Urinary bladder (tissue), 4 donors: ENCODE results near the gene OR52B2. TPM values are rescaled to one million over a fixed set of nuclear protein-coding genes. Genes with fewer than 3 reads are reported as not detected.

Experiments used
- DNase-seq: peaks from one replicate; pipeline ENCODE4 v3.0.0-alpha.2; 2015; ENCODE audit errors: extremely low spot score
- H3K27ac ChIP-seq: one replicate; pipeline ENCODE4 v1.5.1; 2013; ENCODE audit warnings: low read depth, mild to moderate bottlenecking, moderate library complexity
- H3K36me3 ChIP-seq: one replicate; pipeline ENCODE4 v1.6.1; 2013; ENCODE audit warnings: mild to moderate bottlenecking, moderate library complexity; ENCODE audit not compliant: insufficient read depth
- H3K4me1 ChIP-seq: one replicate; pipeline ENCODE4 v1.6.1; 2013; ENCODE audit warnings: mild to moderate bottlenecking, moderate library complexity; ENCODE audit not compliant: insufficient read depth
- H3K4me3 ChIP-seq: one replicate; pipeline ENCODE4 v1.5.1; 2013; ENCODE audit warnings: low read depth, low read length
- WGBS: extraction: QIAGEN DNeasy Blood & Tissue Kit; methylation state at CpG from one replicate; pipeline ENCODE4 v1.1.7; 2013; 5-methylcytosine and 5-hydroxymethylcytosine counted together
- polyA plus RNA-seq: library from polyadenylated mRNA; stranded (reverse); fragments of 200-250 nt; gene quantifications from one replicate; pipeline ENCODE4 v1.2.3, GENCODE V29; 2013
- total RNA-seq: library from RNA; depleted of rRNA; stranded (reverse); fragments of >200 nt; gene quantifications from one replicate; pipeline ENCODE4 v1.2.3, GENCODE V29; 2014
- donor health status: healthy with polysubstance abuse.
- donor health status: healthy.

The OR52B2 gene
- total RNA-seq (not detected), polyA plus RNA-seq (not detected)

DNA sequence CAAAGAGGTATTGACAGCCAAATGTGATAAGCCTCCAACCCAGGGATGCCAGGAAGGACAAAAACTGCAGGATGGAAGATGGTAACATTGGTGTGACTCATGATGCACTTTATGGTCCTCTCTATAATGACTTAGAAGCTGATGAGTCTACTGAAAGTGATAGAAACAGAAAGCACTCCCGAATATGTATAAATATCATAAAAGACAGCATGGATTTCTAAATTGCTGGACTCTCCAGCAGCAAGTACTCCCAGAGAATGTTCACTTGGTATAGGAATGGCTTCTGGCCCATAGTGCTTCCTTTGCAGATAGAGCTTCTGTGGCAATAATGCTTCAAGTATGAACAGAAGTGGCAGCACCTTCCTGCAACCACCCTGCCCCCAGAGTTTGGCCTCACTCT lies at the start of gene OR52B2:
Gene OR52B2 (minus strand): TSS at position 101 of the 400 bp plus-strand sequence. CDS start 0 bp downstream, at position 101.
- no peak for DNase-seq
- Histone ChIP-seq H3K4me1 (no peaks in the 10 kb centered on the region), H3K4me3 (no peak within 1 kb of the TSS), H3K27ac (no peak within 1 kb of the TSS), H3K36me3 (peaks cover 1% of the 10 kb centered on the region)
- 83% methylated on average over 1 of the region's 1 CpG for WGBS

- Histone ChIP-seq H3K27ac (no peak overlapping the region), H3K4me3 (no peak overlapping the region), H3K36me3 (peaks cover 5% of the 10 kb centered on the region), H3K4me1 (no peaks in the 10 kb centered on the region)
- no peak for DNase-seq
- 57% methylated on average over 2 of the region's 2 CpGs for WGBS
These were observed 49.2 kb upstream of the OR52B2 start for GRCh38 chr11:6219359-6219758.

- Histone ChIP-seq H3K36me3 (peaks cover 5% of the 10 kb centered on the region), H3K4me1 (no peaks in the 10 kb centered on the region), H3K27ac (no peak overlapping the region), H3K4me3 (no peak overlapping the region)
- DNase-seq = no peak
- 93% methylated on average over 19 of the region's 19 CpGs for WGBS
These were observed 47.6 kb upstream of the OR52B2 start for GRCh38 chr11:6217722-6218121.

DNA sequence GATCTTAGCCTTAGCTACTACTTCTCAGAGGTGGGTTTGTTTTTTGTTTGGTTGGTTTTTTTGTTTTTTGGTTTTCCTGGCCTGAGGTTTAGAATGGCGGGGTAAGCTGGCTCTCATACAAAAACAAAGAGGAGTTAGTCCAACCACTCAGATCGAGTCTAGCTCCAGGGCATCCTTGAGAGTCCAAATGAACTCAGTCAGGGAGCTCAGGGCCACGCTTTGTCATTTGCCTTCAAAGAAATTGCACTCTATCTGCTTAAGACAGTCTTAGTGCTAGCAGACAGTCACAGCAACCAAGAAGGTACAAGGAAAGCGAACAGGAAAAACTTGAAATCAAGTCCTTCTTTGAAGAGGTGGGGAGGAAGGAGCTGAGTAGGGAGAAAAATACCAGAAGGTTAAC lies 46.4 kb upstream of the OR52B2 start:
- H3K4me3 ChIP-seq = no peak overlapping the region
- peaks cover 5% of the 10 kb centered on the region for H3K36me3 ChIP-seq

GRCh38 chr11:6214530-6214929 lies 44.4 kb upstream of the OR52B2 start:
- WGBS = 97% methylated on average over 10 of the region's 10 CpGs

More for the DNA sequence above, 46.4 kb upstream of the OR52B2 start:
- H3K4me1 ChIP-seq = no peaks in the 10 kb centered on the region
- no peak for DNase-seq
- H3K27ac ChIP-seq = no peak overlapping the region
- 93% methylated on average over 4 of the region's 4 CpGs for WGBS

GRCh38 chr11:6210274-6210955 lies 40.3 kb upstream of the OR52B2 start:
- DNase-seq = no peak
- H3K27ac ChIP-seq = no peak overlapping the region
- H3K4me3 ChIP-seq = no peak overlapping the region
- WGBS = 97% methylated on average over 9 of the region's 9 CpGs
- no peaks in the 10 kb centered on the region for H3K4me1 ChIP-seq
- peaks cover 5% of the 10 kb centered on the region for H3K36me3 ChIP-seq

More at GRCh38 chr11:6214530-6214929, 44.4 kb upstream of the OR52B2 start:
- peaks cover 11% of the 10 kb centered on the region for H3K36me3 ChIP-seq
- no peaks in the 10 kb centered on the region for H3K4me1 ChIP-seq
- no peak overlapping the region for H3K4me3 ChIP-seq
- no peak overlapping the region for H3K27ac ChIP-seq
- no peak for DNase-seq

GRCh38 chr11:6209801-6210200 lies 39.7 kb upstream of the OR52B2 start:
- no peak overlapping the region for H3K27ac ChIP-seq
- H3K4me1 ChIP-seq = no peaks in the 10 kb centered on the region
- no peak overlapping the region for H3K4me3 ChIP-seq
- no peak for DNase-seq
- H3K36me3 ChIP-seq = peaks cover 5% of the 10 kb centered on the region
- WGBS = 96% methylated on average over 12 of the region's 12 CpGs

DNA sequence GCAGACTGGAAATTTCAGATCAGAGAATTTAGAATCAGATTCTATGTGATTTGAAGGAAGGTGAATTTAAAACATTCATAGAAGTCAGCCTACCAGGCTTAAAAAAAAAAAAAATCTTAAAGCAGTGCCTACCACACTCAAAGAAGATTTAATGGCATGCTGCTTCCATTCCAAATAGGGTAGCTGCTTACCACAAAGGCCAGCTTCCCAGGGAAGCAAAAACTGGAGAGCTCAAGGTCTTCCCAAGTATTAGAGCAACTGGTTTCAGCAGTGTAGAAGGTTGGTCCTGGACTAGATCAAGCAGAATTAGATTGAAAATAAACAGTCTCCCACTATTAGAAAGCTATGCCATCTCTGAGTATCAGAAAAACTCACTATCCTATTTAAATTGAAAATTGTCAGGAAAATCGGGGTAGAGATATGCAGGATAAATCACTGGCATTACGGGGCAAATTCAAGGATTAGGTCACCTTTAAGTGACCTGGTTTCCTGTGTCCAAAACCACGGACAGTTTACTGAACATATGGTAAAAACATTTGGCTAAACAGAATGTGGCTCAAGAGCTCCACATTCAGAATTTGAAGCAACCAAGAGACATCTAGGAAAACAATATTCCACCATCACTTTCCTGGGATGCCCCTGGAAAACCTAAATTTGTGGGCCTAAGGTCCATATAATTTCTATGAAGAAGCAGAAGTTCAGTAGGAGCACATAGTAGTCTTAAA lies 36.5 kb upstream of the OR52B2 start:
- no peak for DNase-seq
- Histone ChIP-seq H3K4me3 (no peak overlapping the region), H3K36me3 (peaks cover 5% of the 10 kb centered on the region), H3K4me1 (no peaks in the 10 kb centered on the region), H3K27ac (no peak overlapping the region)
- 70% methylated on average over 3 of the region's 3 CpGs for WGBS

GRCh38 chr11:6205366-6205765 lies 35.2 kb upstream of the OR52B2 start, which contains the start of gene C11orf42:
Gene C11orf42, plus strand, starts transcription at chr11:6205557. Its CDS starts 59 bp downstream, at chr11:6205616.
- Histone ChIP-seq H3K4me1 (no peaks in the 10 kb centered on the region), H3K4me3 (no peak within 1 kb of the TSS), H3K27ac (no peak within 1 kb of the TSS), H3K36me3 (no peaks in the 10 kb centered on the region)
- DNase-seq = no peak
- 97% methylated on average over 1 of the region's 1 CpG for WGBS

- Histone ChIP-seq H3K4me3 (no peak overlapping the region), H3K27ac (no peak overlapping the region), H3K4me1 (no peaks in the 10 kb centered on the region), H3K36me3 (no peaks in the 10 kb centered on the region)
- 96% methylated on average over 1 of the region's 1 CpG for WGBS
- no peak for DNase-seq
These were observed 34.6 kb upstream of the OR52B2 start for GRCh38 chr11:6204706-6205105.

- no peaks in the 10 kb centered on the region for H3K4me1 ChIP-seq
- no peak for DNase-seq
- no peak overlapping the region for H3K27ac ChIP-seq
- 66% methylated on average over 3 of the region's 3 CpGs for WGBS
- H3K4me3 ChIP-seq = no peak overlapping the region
- H3K36me3 ChIP-seq = no peaks in the 10 kb centered on the region
These were observed 33.2 kb upstream of the OR52B2 start for GRCh38 chr11:6203327-6203726.

GRCh38 chr11:6202041-6202440 lies 31.9 kb upstream of the OR52B2 start:
- Histone ChIP-seq H3K27ac (no peak overlapping the region), H3K4me3 (no peak overlapping the region), H3K36me3 (no peaks in the 10 kb centered on the region), H3K4me1 (no peaks in the 10 kb centered on the region)
- DNase-seq = no peak
- WGBS = 73% methylated on average over 1 of the region's 1 CpG

- no peak overlapping the region for H3K27ac ChIP-seq
- 73% methylated on average over 2 of the region's 2 CpGs for WGBS
- no peaks in the 10 kb centered on the region for H3K4me1 ChIP-seq
- no peak overlapping the region for H3K4me3 ChIP-seq
- no peaks in the 10 kb centered on the region for H3K36me3 ChIP-seq
- no peak for DNase-seq
These were observed 31.4 kb upstream of the OR52B2 start for GRCh38 chr11:6201481-6201880.

GRCh38 chr11:6200975-6201374 lies 30.8 kb upstream of the OR52B2 start:
- no peak for DNase-seq
- no peak overlapping the region for H3K4me3 ChIP-seq
- H3K36me3 ChIP-seq = no peaks in the 10 kb centered on the region
- WGBS = 73% methylated on average over 4 of the region's 4 CpGs
- H3K4me1 ChIP-seq = no peaks in the 10 kb centered on the region
- H3K27ac ChIP-seq = no peak overlapping the region
